Measurements from ENCODE around the gene RELN. TPM values are rescaled to one million over a fixed set of nuclear protein-coding genes. Genes with fewer than 3 reads are reported as not detected.

The RELN gene
- total RNA-seq, 1 experiment from 2014 or later: 0.48 TPM

- no peak overlapping the region for H3K4me2 ChIP-seq
- DNase-seq: no peak
- H3K4me1 ChIP-seq (replicated peaks; ENCODE audit: insufficient read depth): no peaks in the 10 kb centered on the region
- H3K9me2 ChIP-seq (ENCODE audit: insufficient read depth): no peaks in the 10 kb centered on the region
- no peaks in the 10 kb centered on the region for H4K20me1 ChIP-seq (ENCODE audit: insufficient read depth)
- H3K79me2 ChIP-seq (ENCODE audit: low read depth): no peaks in the 10 kb centered on the region
- no peaks in the 10 kb centered on the region for H3F3A ChIP-seq (ENCODE audit: insufficient read depth, low read depth)
- CTCF ChIA-PET: no interaction called here
- H3K27me3 ChIP-seq (ENCODE audit: insufficient read depth, low read depth): no peaks in the 10 kb centered on the region
- no peak overlapping the region; the same call in 1 of the 2 replicates for H2AFZ ChIP-seq
- TF ChIP-seq EZH2 (IDR thresholded peaks at IDR 0.05; ENCODE audit: low read depth) (no peak), CTCF (conservative IDR thresholded peaks at IDR 0.05) (no peak)
- POLR2A ChIA-PET (ENCODE audit: unreplicated experiment): no interaction called here
- BruUV-seq (replicated peaks): no TSS peak
- intact Hi-C loops (cut with micrococcal nuclease; ENCODE audit: unreplicated experiment): no loop called here
- H3K9me3 ChIP-seq (ENCODE audit: insufficient read depth, low read depth): no peaks in the 10 kb centered on the region
- H3K27ac ChIP-seq: no peak overlapping the region
- H3K36me3 ChIP-seq (ENCODE audit: low read depth): no peaks in the 10 kb centered on the region
- no peak overlapping the region for H3K4me3 ChIP-seq
Measured at GRCh38 chr7:103996017-103996551, 6.6 kb upstream of the RELN start.

- no peaks in the 10 kb centered on the region for H3K79me2 ChIP-seq (ENCODE audit: low read depth)
- H3K36me3 ChIP-seq (ENCODE audit: low read depth): no peaks in the 10 kb centered on the region
- H2AFZ ChIP-seq: no peak overlapping the region
- intact Hi-C loops (cut with micrococcal nuclease; ENCODE audit: unreplicated experiment): no loop called here
- no TSS peak for BruUV-seq (replicated peaks)
- H3K9me3 ChIP-seq (ENCODE audit: insufficient read depth, low read depth): no peaks in the 10 kb centered on the region
- ChIA-PET CTCF (no interaction called here), POLR2A (ENCODE audit: unreplicated experiment) (no interaction called here)
- TF ChIP-seq EZH2 (IDR thresholded peaks at IDR 0.05; ENCODE audit: low read depth) (no peak), CTCF (conservative IDR thresholded peaks at IDR 0.05) (no peak)
- H3K9me2 ChIP-seq (ENCODE audit: insufficient read depth): no peaks in the 10 kb centered on the region
- H3K4me1 ChIP-seq (replicated peaks; ENCODE audit: insufficient read depth): no peaks in the 10 kb centered on the region
- no peaks in the 10 kb centered on the region for H3F3A ChIP-seq (ENCODE audit: insufficient read depth, low read depth)
- H3K27ac ChIP-seq: no peak overlapping the region
- no peaks in the 10 kb centered on the region for H4K20me1 ChIP-seq (ENCODE audit: insufficient read depth)
- no peaks in the 10 kb centered on the region for H3K27me3 ChIP-seq (ENCODE audit: insufficient read depth, low read depth)
- no peak for DNase-seq
- no peak overlapping the region for H3K4me3 ChIP-seq
- H3K4me2 ChIP-seq: no peak overlapping the region
Measured at GRCh38 chr7:103995554-103995953, 6.1 kb upstream of the RELN start.

- Histone ChIP-seq H3K79me2 (ENCODE audit: low read depth) (no peaks in the 10 kb centered on the region), H3K4me1 (replicated peaks; ENCODE audit: insufficient read depth) (no peaks in the 10 kb centered on the region), H4K20me1 (ENCODE audit: insufficient read depth) (no peaks in the 10 kb centered on the region), H3K4me2 (no peak overlapping the region), H3K27ac (no peak overlapping the region), H3K36me3 (ENCODE audit: low read depth) (no peaks in the 10 kb centered on the region), H3K4me3 (no peak overlapping the region), H3K9me2 (ENCODE audit: insufficient read depth) (no peaks in the 10 kb centered on the region), H2AFZ (no peak overlapping the region), H3F3A (ENCODE audit: insufficient read depth, low read depth) (no peaks in the 10 kb centered on the region), H3K9me3 (ENCODE audit: insufficient read depth, low read depth) (no peaks in the 10 kb centered on the region), H3K27me3 (ENCODE audit: insufficient read depth, low read depth) (no peaks in the 10 kb centered on the region)
- TF ChIP-seq EZH2 (IDR thresholded peaks at IDR 0.05; ENCODE audit: low read depth) (no peak), CTCF (conservative IDR thresholded peaks at IDR 0.05) (no peak)
- BruUV-seq (replicated peaks): no TSS peak
- no peak for DNase-seq
- POLR2A ChIA-PET (ENCODE audit: unreplicated experiment): no interaction called here
- intact Hi-C loops (cut with micrococcal nuclease; ENCODE audit: unreplicated experiment): no loop called here
- CTCF ChIA-PET: no interaction called here
Measured at GRCh38 chr7:103993551-103993950, 4.1 kb upstream of the RELN start.
